HG03575 (cell line): ENCODE results near the gene PARG.
A peak's percentile ranks its signal among the peaks of the same experiment; 100 is the strongest.
"Not testable (repeated sequence)": the region's sequence is repeated elsewhere in the genome, so short reads cannot be mapped to it uniquely, and the experiment has no call there.

ENCODE experiments used
- ATAC-seq: cut with Tn5 transposase; IDR thresholded peaks from one replicate; pipeline ENCODE4 v1.9.1; 2021; ENCODE audit not compliant: unreplicated experiment, insufficient number of reproducible peaks, low FRiP score; ENCODE audit errors: extremely low read depth

Gene PARG

GRCh38 chr10:49941447-49942338 is at the start of gene PARG, which contains the start of gene TIMM23B:
PARG (minus strand) TSS chr10:49942027; CDS start chr10:49941725, 302 bp downstream.
TIMM23B (plus strand) TSS chr10:49942053; CDS start chr10:49942195, 142 bp downstream.
- ATAC-seq: not testable (repeated sequence)

- ATAC-seq: not testable (repeated sequence)
Observed at GRCh38 chr10:49988376-49988775, 46.5 kb upstream of the PARG start, which contains the start of gene AGAP6. AGAP6 (plus strand) TSS chr10:49988406; CDS start chr10:49988716, 310 bp downstream.

DNA sequence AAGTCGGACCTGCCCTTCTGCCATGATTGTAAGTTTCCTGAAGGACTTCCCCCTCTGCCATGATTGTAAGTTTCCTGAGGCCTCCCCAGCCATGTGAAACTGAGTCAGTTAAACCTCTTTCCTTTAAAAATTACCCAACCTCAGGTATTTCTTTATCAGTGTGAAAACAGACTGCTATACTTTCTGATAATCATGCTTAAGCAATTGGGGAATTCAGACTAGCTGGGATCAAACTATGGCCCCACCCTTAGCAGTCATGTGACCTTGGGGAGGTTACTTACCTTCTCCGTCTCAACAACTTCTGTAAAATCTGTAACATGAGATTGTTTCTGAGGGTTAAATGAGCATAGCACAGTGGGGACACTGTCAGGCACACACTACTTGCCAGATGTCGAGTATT is 45.4 kb upstream of the PARG start:
- not testable (repeated sequence) for ATAC-seq

GRCh38 chr10:49977756-49978155 is 35.9 kb upstream of the PARG start:
- not testable (repeated sequence) for ATAC-seq

DNA sequence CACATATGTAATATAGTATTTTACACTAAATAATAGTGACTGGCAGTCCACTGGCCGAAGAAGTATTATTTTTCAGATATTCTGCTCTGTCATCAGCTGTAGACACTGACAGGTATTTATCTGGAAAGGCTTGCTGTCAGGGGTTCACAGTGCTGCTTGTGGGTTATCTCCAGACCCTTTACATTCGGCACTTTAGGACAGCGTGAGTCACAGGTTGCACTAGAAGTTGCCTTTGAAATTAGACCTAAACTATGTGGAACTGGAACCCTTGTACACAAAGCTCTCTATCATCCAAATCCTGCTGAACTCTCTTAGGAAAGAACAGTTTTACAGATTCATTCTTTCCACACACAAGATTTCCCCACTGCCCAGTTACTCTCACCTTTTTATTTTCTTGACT is 30.3 kb upstream of the PARG start:
- ATAC-seq: not testable (repeated sequence)

DNA sequence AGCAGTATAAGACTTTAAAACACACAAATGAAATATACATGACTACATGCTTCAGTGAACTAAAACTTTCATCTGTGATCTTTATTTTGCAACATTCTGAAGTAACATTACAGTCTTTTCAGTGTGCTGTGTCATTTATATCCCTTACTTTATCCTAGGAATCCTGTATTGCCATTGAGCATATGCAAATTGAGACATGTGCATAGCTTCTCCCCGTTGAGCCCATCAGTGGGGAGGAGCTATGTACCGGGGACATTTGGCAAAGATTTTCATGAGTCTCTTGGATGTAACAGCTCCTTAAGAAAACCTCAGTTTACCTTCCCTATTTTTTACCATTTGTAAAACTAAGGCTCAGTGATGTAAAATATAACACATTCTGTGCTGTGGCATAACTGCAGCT is 29.6 kb upstream of the PARG start:
- ATAC-seq: not testable (repeated sequence)

GRCh38 chr10:49970331-49970857 is 28.6 kb upstream of the PARG start:
- ATAC-seq: not testable (repeated sequence)

GRCh38 chr10:49953122-49953521 is 11.3 kb upstream of the PARG start:
- ATAC-seq: not testable (repeated sequence)

DNA sequence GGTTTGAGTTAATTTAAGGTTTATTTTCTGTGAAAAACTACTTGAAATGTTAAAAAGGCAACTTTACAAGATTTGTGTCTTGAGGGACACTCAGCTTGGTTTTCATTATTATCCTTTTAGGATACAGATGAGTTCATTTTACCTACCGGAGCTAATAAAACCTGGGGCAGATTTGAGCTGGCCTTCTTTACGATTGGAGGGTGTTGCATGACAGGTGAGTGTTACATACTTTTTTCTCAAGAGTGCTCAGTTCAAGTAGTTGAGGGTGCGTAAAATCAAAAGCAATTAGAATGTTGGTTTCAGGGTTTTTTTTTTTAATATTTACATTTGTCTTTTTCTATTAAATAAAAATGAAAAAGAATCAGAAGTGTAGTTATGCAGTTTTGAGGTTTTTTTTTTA is 10.2 kb upstream of the PARG start:
- not testable (repeated sequence) for ATAC-seq

- ATAC-seq: not testable (repeated sequence)
Observed at GRCh38 chr10:49948737-49949136, 6.9 kb upstream of the PARG start.

GRCh38 chr10:49948142-49948541 is 6.3 kb upstream of the PARG start:
- ATAC-seq: peak; percentile 37

GRCh38 chr10:49943607-49944006 is 1.8 kb upstream of the PARG start:
- ATAC-seq: not testable (repeated sequence)

DNA sequence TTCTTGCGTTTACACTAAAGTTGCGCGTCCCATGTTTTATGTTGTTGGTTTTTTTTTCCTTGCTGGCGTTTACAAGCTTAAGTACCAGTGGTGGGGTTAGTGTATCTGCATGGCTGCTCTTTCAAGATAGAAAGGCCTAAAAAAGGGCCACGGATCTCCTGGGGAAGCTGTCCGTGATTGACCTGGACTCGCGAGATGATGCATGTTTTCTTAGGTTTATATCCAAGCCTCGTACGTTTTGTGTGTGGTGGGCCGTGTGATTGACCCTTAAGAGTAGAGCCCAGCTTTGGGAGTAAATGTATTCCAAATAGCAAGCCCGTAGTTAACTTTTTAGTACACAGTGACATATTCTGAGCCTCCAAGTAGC is 495 bp upstream of the PARG start:
- ATAC-seq: not testable (repeated sequence)

DNA sequence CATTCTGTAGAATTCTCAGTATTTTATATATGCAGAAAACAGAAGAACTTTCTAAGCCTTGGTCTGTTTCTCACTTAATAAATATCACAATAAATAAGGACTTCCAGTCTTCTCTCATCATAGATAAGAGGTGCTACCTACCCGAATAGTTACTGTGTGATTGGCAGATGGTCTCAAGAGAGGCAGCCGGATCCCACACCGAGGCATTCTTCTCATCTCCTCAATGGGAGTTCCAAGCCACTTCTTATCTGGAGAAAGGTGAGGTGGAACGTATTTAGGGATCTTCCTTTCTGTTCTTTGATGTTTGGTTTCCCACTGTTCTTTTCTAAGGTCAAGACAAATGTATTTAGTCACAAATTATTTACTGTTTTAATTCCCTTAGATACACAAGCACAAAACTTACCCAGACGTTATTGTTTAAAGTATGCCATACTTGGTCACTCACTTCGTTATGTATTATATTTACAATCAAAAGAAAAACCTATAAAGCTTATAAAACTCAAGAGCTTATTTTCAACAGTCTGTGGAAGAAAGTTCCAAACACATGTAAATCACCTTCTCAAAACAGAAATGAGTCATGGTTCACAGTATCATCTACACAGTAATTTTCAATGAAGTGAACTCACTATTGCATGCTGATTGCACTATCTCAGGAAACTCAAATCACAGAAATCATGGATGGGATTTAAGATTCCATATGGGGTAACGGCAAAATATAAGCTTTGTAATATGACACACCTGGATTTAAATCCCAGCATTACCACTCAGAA is 9.7 kb downstream of the PARG start:
- not testable (repeated sequence) for ATAC-seq

DNA sequence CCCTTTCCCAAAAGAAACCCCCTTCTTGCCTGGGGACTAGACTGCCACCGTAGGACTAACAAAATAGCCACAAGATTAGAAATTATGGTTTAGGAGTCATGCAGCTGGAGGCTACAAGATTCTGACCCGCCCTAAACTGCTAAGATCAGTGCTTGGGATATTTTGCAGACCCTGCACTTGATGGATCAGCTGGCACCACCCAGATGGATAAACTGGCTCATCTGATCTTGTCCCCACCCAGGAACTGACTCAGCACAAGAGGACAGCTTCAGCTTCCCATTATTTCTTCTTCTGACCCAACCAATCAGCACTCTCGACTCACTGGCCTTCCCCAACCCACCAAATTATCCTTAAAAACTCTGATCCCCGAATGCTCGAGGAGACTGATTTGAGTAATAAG is 10.6 kb downstream of the PARG start:
- ATAC-seq: not testable (repeated sequence)

DNA sequence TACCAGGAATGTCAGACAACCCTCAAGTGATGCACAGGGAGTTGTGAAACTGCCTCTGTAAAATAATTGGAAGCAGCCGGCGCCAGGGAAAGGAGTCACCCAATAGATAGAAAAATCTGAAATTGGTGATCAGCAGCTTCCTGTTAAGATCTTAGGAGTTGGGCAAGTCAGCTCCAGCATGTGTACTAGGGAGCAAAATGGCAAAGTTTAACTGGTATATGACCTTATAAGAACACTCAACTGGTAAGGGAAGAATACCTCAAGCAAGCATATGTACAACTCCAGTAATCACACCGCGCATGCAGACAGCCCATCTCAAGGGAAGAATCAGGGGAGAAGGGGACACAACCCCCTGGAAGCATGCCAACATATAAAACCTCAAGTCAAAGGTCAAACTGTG is 18.3 kb downstream of the PARG start:
- ATAC-seq: not testable (repeated sequence)

DNA sequence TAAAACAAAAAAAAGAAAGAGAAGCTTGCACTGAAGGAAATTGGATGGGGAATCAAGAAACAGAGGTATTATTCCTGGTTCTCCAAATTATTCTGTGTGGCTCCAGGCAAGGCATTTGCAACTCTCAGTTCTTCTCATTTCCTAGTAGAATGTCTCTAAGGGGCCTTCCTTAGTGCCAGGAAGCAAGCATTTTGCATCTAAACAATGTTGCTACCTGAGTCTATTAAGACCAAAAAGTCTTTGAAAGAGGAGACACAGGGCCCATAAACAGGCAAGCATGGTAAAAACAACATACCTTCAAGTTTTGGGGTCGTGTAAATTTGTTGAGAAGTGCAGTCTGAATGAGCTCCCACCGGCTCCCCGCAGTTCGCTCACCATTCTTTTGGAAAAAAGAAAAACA is 19.8 kb downstream of the PARG start:
- not testable (repeated sequence) for ATAC-seq

GRCh38 chr10:49917927-49918326 is 23.9 kb downstream of the PARG start:
- ATAC-seq: not testable (repeated sequence)

DNA sequence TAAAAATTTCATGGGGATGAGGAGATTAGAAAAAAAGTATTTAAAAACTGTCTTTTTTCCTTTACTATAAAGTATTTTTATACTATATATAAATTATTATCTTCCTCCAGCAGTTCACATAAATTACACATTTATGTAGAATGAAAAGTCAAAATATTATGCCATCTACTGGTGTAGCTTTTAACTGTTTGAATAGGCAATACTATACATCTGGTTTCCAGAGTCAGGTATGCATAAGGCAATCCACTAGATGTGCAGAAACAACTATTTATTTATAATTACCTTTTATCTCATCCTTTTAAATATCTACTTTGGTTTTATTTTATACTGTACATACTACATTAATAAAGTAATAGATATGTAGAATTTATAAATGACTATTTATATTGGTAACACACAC is 25.4 kb downstream of the PARG start:
- not testable (repeated sequence) for ATAC-seq
